Activated T-cell treated with anti-CD3 and anti-CD28 coated beads, Interleukin-2, amount 50 U/mL, for 24 hours (primary cell): ENCODE data around the gene ART4.

Experiments used
- DNase-seq: peaks from one replicate; pipeline ENCODE4 v3.0.0-alpha.2; 2020
- H3K27ac Mint-ChIP-seq: 2 replicates; pipeline ENCODE4 v1.8.0; 2020; ENCODE audit warnings: mild to moderate bottlenecking, mixed read lengths
- H3K27me3 Mint-ChIP-seq: 2 replicates; pipeline ENCODE4 v1.8.0; 2020; ENCODE audit warnings: mixed read lengths
- H3K36me3 Mint-ChIP-seq: 2 replicates; pipeline ENCODE4 v1.8.0; 2020; ENCODE audit warnings: low read depth, mixed read lengths
- H3K4me1 Mint-ChIP-seq: 2 replicates; pipeline ENCODE4 v1.8.0; 2020; ENCODE audit warnings: low read depth, mixed read lengths
- H3K4me3 Mint-ChIP-seq: 2 replicates; pipeline ENCODE4 v1.8.0; 2020; ENCODE audit warnings: mild to moderate bottlenecking, moderate library complexity, mixed read lengths
- H3K9me3 Mint-ChIP-seq: 2 replicates; pipeline ENCODE4 v1.8.0; 2020; ENCODE audit warnings: mixed read lengths

The ART4 gene

DNA sequence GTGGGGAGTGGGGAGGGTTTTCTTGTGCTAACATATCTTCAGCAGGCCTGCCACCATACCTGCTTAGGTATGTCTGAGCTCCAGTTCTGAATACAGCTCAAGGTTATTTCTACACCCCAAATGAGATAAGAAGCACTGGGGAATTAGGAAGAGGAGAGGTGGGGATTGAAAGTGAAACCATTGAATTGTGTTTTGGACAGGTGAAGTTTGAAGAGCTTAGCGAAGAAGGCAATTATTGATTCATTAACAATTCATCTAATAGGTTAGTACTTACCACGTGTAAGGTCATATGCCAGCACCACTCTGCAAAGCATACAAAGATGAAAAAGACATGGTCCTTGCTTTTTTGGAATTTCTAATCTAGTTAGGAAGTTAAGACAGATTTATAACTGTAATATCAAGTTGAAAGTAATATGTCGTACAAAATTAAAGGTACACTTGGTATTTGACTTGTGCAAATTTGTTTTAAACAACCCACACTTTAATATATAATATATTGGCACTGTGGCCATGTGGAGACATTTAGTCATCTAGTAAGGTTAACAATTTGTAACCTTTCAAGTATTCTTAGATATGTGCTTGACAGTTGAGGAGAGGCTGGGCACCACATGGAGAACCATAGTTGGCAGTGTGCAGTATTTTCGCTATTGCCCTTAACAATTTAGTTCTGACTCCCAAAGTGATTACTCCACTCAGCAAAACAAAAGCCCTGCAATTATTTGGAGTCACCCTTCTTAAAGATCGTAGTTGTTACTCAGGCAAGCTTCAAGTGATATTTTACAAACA lies 33.0 kb downstream of the ART4 start:
- peaks cover 1% of the 10 kb centered on the region for H3K36me3 Mint-ChIP-seq
- no peaks in the 10 kb centered on the region for H3K27me3 Mint-ChIP-seq
- H3K9me3 Mint-ChIP-seq, result no peaks in the 10 kb centered on the region
- H3K4me3 Mint-ChIP-seq, result no peak overlapping the region
- no peak for DNase-seq
- H3K27ac Mint-ChIP-seq, result no peak overlapping the region
- H3K4me1 Mint-ChIP-seq, result peaks cover 19% of the 10 kb centered on the region

DNA sequence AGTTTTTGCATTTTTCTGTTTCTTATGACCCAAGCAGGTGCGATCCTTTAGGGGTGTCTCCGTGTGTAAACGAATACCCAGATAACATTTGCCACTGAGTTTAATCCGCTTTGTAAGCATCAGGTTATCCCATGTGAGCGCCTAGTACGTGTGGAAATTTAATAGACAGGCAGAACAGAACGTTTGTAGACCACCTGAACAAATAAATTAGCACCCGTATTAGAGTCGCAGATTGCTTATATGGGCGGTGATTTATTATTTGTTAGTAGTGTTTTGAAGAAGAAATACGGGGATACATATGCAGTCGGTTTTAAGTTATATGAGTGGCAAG lies 39.5 kb downstream of the ART4 start:
- Mint-ChIP-seq H3K36me3 (peaks cover 12% of the 10 kb centered on the region), H3K27me3 (no peaks in the 10 kb centered on the region), H3K9me3 (no peaks in the 10 kb centered on the region), H3K4me1 (peaks cover 35% of the 10 kb centered on the region), H3K27ac (no peak overlapping the region), H3K4me3 (no peak overlapping the region)
- DNase-seq, result no peak

DNA sequence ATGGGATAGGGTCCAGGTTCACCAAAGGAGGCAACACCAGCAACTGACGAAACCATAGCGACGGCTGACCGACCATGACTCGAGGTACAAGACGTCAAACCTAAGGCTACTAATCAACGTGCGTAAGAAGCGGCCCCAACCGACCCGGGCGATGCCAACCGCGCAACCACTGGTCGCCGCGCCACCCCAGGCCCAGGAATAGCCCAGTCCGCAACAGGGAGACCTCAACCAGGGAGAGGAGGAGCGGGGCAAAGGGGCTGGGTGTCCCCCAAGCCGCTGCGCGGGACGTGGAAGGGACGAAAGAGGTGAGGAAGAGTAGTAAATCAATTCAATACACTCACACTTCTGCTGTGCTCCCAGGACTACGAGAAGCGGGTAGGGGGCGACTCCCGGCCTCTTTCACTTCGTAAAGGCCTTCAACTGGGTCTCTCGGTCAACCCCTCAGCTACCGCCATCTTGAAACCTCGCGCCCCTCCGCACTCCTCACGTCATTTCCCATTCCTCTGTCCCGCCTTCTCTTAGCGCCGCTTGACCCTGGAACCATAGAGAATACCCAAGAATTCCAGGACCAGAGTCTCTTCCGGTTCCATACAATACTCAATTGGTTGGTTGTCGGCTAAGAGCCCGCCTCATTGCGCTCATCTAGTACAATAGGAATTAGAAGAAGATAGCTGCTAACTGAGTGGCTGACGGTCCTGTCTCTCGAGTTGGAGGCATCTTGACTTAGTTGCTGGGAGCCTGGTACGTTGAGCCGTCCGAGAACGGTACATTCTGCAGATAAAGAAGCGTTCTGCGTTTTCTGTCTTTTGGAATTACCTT lies 40.1 kb downstream of the ART4 start, which contains the start of the genes C12orf60 and WBP11:
TSS of gene C12orf60 (plus strand) at position 660 of the 819 bp plus-strand sequence. CDS start 19,266 bp downstream, outside the sequence.
TSS of gene WBP11 (minus strand) at position 468 of the 819 bp plus-strand sequence. CDS start 2,095 bp downstream, outside the sequence.
- H3K36me3 Mint-ChIP-seq, result peaks cover 18% of the 10 kb centered on the region
- no peaks in the 10 kb centered on the region for H3K9me3 Mint-ChIP-seq
- H3K27me3 Mint-ChIP-seq, result no peaks in the 10 kb centered on the region
- no peak within 1 kb of the TSS for H3K4me3 Mint-ChIP-seq
- DNase-seq, result peak; percentile 84
- H3K27ac Mint-ChIP-seq, result no peak within 1 kb of the TSS
- H3K4me1 Mint-ChIP-seq, result peaks cover 35% of the 10 kb centered on the region

DNA sequence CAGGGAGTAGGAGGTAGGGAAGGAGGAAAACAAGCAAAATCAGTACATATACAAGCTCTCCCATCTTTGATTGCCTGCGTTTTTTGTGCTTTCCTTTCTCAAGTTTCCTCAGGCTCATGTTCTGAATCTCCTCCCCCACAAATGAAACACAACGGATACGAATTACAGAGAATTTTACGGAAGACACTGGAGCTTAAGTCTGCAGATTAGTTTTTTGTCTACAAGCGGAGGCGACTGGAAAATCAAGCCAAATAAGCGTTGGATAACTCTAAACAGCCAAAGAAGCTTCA lies 40.7 kb downstream of the ART4 start:
- no peaks in the 10 kb centered on the region for H3K9me3 Mint-ChIP-seq
- no peak overlapping the region for H3K4me3 Mint-ChIP-seq
- peaks cover 35% of the 10 kb centered on the region for H3K4me1 Mint-ChIP-seq
- no peak for DNase-seq
- peaks cover 23% of the 10 kb centered on the region for H3K36me3 Mint-ChIP-seq
- no peaks in the 10 kb centered on the region for H3K27me3 Mint-ChIP-seq
- no peak overlapping the region for H3K27ac Mint-ChIP-seq

DNA sequence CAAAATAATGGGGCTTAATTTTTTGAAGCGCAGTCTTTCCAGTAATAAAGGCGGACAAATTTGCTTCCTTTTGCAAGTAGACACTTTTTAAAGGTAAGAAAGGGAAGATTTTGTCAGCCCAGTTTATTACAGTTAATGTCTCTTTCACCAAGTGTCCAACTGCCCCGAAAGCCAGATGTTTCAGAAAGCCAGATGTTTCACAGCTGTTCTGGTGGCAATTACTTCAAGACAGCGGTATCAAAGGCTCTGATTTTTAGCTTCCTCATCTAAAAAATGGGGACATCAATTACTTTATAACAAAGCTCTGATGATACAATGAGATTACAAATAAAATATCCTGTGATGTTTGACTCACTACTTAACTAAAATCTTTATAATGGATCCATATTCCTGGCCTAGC lies 41.1 kb downstream of the ART4 start:
- Mint-ChIP-seq H3K27ac (no peak overlapping the region), H3K4me1 (peaks cover 35% of the 10 kb centered on the region), H3K9me3 (no peaks in the 10 kb centered on the region), H3K27me3 (no peaks in the 10 kb centered on the region), H3K4me3 (no peak overlapping the region), H3K36me3 (peaks cover 28% of the 10 kb centered on the region)
- DNase-seq, result no peak

DNA sequence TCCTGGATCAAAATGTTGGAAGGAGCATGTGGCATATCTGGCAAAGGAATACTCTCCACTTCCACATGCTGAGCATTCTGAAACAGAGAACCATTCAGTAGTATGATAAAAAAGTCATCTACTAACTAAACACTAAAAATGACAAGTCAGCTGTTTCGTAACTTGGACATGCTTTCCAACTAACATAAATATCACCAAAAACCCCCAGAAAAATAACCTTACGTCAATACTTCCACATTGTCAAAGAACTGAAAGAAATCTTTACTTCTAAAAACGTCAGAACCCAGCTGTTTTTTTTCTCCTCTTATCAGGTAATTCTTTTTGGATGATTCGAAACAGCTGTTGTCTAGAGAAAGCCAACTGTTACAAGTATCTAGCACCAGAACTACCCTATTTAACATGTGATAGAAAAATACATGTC lies 48.3 kb downstream of the ART4 start:
- Mint-ChIP-seq H3K9me3 (no peaks in the 10 kb centered on the region), H3K27me3 (no peaks in the 10 kb centered on the region), H3K4me3 (no peak overlapping the region), H3K4me1 (peaks cover 10% of the 10 kb centered on the region), H3K36me3 (peaks cover 98% of the 10 kb centered on the region), H3K27ac (peak overlapping the region; percentile 9)
- no peak for DNase-seq

DNA sequence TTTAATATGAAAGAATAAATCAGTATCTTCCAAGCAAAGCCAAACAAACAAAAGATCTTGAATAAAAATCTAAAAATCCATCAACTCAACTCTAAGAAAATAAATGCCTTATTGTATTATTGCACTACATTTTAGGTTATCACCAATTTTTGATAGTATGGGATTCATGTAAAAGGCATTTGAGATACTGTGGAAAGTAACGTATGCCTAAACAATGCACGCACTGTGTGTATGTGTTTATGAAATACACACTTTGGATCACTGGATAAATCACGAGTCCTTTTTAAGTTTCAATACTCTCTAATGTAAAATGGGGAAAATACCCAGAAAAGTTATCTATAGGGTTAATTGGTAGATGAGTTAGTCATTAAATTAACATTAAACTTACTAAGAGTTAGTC lies 57.8 kb downstream of the ART4 start:
- Mint-ChIP-seq H3K4me1 (no peaks in the 10 kb centered on the region), H3K27ac (no peak overlapping the region), H3K27me3 (no peaks in the 10 kb centered on the region), H3K9me3 (no peaks in the 10 kb centered on the region), H3K4me3 (no peak overlapping the region), H3K36me3 (peaks cover 70% of the 10 kb centered on the region)
- DNase-seq, result no peak

DNA sequence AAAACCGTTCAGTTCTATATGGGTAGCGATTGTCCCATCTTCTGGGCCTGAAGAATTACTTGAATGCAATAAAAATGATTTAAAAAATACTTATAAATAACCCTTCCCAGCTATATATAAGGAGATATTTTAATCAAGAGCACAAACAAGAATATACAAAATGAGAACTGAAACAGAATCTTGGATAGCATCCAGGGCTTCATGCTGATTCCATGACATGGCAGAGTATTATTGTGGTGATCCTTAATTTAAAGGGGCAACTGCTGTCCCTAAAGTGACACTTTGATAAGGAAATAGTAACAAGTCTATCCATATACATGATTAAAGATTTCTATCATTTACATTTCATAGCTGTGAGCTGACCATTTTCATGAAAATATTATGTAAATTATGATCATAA lies 58.9 kb downstream of the ART4 start:
- H3K9me3 Mint-ChIP-seq, result no peaks in the 10 kb centered on the region

DNA sequence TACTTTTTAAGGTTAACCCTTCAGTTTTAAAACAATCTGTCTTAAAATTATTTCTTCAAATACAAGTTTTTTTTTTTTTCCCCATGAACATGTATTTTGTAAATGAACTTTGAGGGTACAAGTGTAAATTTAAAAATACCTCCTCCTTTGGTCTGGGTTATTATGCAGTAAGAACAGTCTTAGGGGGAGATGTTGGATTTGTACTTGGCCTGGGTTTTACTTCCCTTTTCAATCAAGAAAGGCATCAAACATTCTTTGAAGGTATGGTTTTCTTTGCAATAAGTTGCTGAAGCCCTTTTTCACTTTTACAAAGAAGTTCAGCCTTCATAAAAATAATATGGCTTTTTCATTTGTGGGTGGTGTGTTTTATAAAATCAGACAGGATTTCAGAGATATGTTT lies 60.6 kb downstream of the ART4 start:
- Mint-ChIP-seq H3K27me3 (no peaks in the 10 kb centered on the region), H3K36me3 (peaks cover 42% of the 10 kb centered on the region), H3K27ac (no peak overlapping the region), H3K9me3 (no peaks in the 10 kb centered on the region), H3K4me3 (no peak overlapping the region), H3K4me1 (peaks cover 3% of the 10 kb centered on the region)
- no peak for DNase-seq

More for the DNA sequence above, 58.9 kb downstream of the ART4 start:
- Mint-ChIP-seq H3K4me3 (no peak overlapping the region), H3K4me1 (peaks cover 3% of the 10 kb centered on the region), H3K27me3 (no peaks in the 10 kb centered on the region), H3K36me3 (peaks cover 59% of the 10 kb centered on the region), H3K27ac (no peak overlapping the region)
- no peak for DNase-seq

DNA sequence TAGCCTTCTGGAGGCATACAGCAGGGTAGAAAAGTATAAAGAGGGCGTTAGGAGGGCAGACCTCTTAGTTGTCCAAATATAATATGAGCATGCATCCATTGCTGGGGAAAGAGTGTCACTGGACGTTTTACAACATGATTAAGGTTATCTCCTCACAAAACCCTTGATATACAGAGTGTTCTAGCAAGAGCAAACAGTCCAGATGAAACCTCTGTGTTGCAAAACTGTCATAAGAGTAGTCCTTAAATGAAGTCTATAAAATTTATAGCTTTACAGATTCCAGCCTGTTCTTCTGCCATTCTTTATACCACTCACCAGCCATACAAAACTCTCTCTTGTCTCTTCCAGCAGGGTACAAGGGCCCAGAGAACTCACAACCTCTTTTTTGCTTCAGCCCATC lies 61.8 kb downstream of the ART4 start:
- no peak for DNase-seq
- no peak overlapping the region for H3K4me3 Mint-ChIP-seq
- H3K36me3 Mint-ChIP-seq, result peaks cover 30% of the 10 kb centered on the region
- H3K9me3 Mint-ChIP-seq, result no peaks in the 10 kb centered on the region
- peaks cover 7% of the 10 kb centered on the region for H3K4me1 Mint-ChIP-seq
- H3K27ac Mint-ChIP-seq, result no peak overlapping the region
- H3K27me3 Mint-ChIP-seq, result no peaks in the 10 kb centered on the region

DNA sequence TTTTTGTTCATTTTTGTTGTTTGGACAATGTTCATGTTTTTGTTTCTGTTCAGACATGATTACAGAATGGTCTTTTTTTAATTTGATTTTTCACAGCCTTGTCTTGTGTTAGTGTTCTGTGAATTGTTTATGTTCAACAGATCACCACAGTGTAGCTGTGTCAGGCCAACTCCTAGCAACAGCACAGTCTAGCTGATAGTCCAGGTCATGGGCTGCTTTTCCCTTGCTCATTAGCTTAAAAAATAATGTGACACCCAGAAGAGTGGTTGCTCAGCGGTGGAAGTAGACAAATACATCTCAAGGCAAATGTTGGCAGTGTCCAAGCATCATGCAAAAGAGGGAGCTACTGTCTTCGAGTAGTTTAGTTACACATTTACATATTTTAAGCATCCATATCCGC lies 62.5 kb downstream of the ART4 start:
- H3K27ac Mint-ChIP-seq, result no peak overlapping the region
- no peak overlapping the region for H3K4me3 Mint-ChIP-seq
- no peak for DNase-seq
- peaks cover 23% of the 10 kb centered on the region for H3K36me3 Mint-ChIP-seq
- peaks cover 15% of the 10 kb centered on the region for H3K4me1 Mint-ChIP-seq
- H3K9me3 Mint-ChIP-seq, result no peaks in the 10 kb centered on the region
- no peaks in the 10 kb centered on the region for H3K27me3 Mint-ChIP-seq

DNA sequence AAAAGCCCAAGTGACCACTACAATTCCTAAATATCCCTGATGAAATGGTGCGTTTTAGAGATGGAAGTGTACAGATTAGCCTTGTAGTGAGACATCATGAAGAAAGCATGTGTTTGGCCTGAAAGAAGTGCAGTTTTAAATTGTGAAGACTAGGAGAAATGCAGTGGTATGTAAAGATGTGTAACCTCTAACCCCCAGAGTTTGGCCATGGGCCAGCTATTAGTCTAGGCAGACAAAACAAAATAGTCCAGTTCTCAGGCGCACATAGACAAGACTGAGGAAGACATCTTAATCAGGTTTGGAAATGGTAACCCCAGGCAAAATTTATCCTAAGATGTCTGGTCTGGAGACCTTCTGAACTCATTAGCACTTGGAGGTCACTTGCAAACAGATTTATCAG lies 63.5 kb downstream of the ART4 start:
- H3K27ac Mint-ChIP-seq, result no peak overlapping the region
- no peak overlapping the region for H3K4me3 Mint-ChIP-seq
- H3K4me1 Mint-ChIP-seq, result peaks cover 25% of the 10 kb centered on the region
- no peak for DNase-seq
- H3K36me3 Mint-ChIP-seq, result peaks cover 18% of the 10 kb centered on the region
- H3K27me3 Mint-ChIP-seq, result no peaks in the 10 kb centered on the region
- no peaks in the 10 kb centered on the region for H3K9me3 Mint-ChIP-seq

DNA sequence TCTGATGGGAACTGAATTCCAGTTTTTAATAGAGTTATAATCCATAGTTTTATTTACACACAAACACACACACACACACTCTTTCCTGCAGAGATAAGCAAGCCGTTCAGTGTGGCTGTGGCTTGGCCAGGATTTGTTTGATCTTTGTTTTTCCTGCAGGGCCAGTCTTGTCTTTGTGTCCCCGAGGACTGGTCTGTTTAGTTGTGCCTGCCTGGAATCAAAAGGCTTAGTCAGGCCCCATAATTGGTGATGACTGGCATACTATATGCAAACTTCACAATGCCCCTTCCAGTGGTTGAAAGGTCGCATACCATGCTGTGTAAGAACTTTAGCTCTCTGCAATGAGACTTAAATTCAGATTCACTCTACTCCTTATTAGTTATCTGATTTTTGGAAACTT lies 66.1 kb downstream of the ART4 start:
- H3K27ac Mint-ChIP-seq, result no peak overlapping the region
- peaks cover 45% of the 10 kb centered on the region for H3K4me1 Mint-ChIP-seq

DNA sequence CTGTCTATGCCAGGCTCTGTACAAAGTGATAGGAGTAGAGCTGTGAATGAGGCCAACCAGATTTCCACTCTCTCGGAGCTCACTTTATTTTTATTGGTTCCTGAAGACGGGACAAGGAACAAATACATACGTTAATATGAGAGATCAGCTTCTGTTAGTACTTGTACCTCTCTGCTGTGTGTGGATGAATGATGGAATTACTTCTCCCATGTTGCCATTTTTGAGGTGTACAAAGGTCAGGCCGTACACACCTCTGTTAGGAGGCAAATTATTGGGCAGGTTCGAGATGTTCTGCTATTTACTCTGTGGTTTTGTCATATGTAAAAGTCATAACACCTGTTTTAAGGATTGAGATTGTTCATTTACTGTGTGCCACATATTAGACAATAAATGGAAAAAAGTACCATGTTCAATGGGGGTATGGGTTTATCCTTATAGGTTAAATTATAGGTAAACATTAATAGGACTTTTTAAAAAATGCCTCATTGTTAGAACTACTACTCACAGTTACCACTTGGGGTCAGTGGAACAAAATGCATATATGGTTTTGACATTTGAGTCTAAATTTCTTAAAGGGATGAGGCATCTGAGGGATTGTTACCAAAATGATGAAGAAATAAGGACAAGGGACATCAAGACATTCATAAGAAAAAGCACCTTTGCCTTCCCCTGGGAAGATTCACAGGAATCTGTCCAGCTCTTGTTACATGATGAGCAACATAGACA lies 66.9 kb downstream of the ART4 start:
- H3K4me1 Mint-ChIP-seq, result peaks cover 53% of the 10 kb centered on the region
- H3K4me3 Mint-ChIP-seq, result peak overlapping the region; percentile 95
- peak overlapping the region; percentile 13 for H3K27ac Mint-ChIP-seq
- peaks cover 13% of the 10 kb centered on the region for H3K36me3 Mint-ChIP-seq
- H3K9me3 Mint-ChIP-seq, result no peaks in the 10 kb centered on the region
- H3K27me3 Mint-ChIP-seq, result no peaks in the 10 kb centered on the region
- DNase-seq, result no peak

More for the DNA sequence above, 66.1 kb downstream of the ART4 start:
- Mint-ChIP-seq H3K27me3 (no peaks in the 10 kb centered on the region), H3K9me3 (no peaks in the 10 kb centered on the region), H3K36me3 (peaks cover 13% of the 10 kb centered on the region), H3K4me3 (no peak overlapping the region)
- DNase-seq, result no peak

DNA sequence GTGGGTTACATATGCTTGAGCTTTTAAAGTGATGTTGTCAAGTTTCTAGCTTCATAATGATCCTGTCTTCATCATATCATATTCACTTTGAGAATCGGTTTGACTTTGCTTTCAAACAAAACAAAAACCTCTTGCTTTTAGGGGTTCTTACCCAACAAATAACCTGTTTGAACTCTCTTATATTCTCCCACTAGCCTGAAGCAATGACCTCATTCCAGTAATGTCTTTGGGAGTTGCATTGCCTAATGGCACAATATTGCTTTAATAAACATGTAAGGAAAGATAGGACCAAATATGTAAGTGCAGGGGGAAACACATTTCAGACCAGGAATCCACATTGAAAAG lies 67.7 kb downstream of the ART4 start:
- no peak for DNase-seq
- Mint-ChIP-seq H3K9me3 (no peaks in the 10 kb centered on the region), H3K36me3 (peaks cover 17% of the 10 kb centered on the region), H3K27ac (peak overlapping the region; percentile 96), H3K27me3 (no peaks in the 10 kb centered on the region), H3K4me1 (peaks cover 58% of the 10 kb centered on the region), H3K4me3 (peak overlapping the region; percentile 95)
